ENCODE measurements around the gene ZNF740. TPM values are rescaled to one million over a fixed set of nuclear protein-coding genes. Genes with fewer than 3 reads are reported as not detected.

Gene ZNF740
- total RNA-seq, 1 experiment from 2014 or later = 41.2 TPM

DNA sequence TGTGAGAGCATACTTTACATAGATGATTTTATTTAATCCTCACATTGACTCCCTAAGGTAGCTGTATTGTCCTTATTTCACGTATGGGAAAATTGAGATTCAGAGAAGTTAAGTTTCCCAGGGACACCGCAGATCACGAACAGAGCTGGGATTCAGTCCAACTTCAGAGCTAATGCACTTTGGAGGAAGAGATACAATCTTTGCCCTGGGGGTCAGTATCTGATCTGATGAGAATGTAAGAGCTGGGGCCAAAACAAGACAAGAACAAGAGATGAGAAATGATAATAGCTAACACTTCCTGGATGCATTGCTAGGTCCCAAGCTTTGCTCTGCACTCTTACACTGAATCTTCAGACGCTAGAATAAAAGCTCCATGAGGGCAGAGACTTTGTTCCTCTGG is 6.2 kb downstream of the ZNF740 start:
- no peak overlapping the region for H3K4ac ChIP-seq (ENCODE audit: low read depth, low read length)
- H3K36me3 Mint-ChIP-seq (ENCODE audit: insufficient read depth in 1 of 3, low read depth in 3 of 3) = peaks cover 40 to 62% (median 54%) of the 10 kb centered on the region in 3 experiments; a peak in 6 of 7 replicates

More for the DNA sequence above, 6.2 kb downstream of the ZNF740 start:
- TF ChIP-seq, protein P1, sequence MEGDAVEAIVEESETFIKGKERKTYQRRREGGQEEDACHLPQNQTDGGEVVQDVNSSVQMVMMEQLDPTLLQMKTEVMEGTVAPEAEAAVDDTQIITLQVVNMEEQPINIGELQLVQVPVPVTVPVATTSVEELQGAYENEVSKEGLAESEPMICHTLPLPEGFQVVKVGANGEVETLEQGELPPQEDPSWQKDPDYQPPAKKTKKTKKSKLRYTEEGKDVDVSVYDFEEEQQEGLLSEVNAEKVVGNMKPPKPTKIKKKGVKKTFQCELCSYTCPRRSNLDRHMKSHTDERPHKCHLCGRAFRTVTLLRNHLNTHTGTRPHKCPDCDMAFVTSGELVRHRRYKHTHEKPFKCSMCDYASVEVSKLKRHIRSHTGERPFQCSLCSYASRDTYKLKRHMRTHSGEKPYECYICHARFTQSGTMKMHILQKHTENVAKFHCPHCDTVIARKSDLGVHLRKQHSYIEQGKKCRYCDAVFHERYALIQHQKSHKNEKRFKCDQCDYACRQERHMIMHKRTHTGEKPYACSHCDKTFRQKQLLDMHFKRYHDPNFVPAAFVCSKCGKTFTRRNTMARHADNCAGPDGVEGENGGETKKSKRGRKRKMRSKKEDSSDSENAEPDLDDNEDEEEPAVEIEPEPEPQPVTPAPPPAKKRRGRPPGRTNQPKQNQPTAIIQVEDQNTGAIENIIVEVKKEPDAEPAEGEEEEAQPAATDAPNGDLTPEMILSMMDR (conservative IDR thresholded peaks at IDR 0.05) = no peak
- Histone ChIP-seq H4K8ac (replicated peaks; ENCODE audit: insufficient read length, low read depth, low read length) (no peak overlapping the region), H2BK5ac (ENCODE audit: insufficient read length, low read length) (no peak overlapping the region), H3K27ac (ENCODE audit: insufficient read length, low read depth, low read length) (no peak overlapping the region), H3K4me2 (ENCODE audit: insufficient read depth, insufficient read length, low read length) (no peak overlapping the region), H2BK20ac (ENCODE audit: low read depth, low read length, poor library complexity, severe bottlenecking) (no peak overlapping the region), H3K9ac (ENCODE audit: extremely low read depth, insufficient read length, low read length) (no peak overlapping the region), H2BK120ac (ENCODE audit: low read depth, low read length, poor library complexity, severe bottlenecking) (no peak overlapping the region), H4K5ac (ENCODE audit: insufficient read length, low read depth, low read length) (no peak overlapping the region), H3T11ph (ENCODE audit: low read length) (no peak overlapping the region), H3K4me1 (ENCODE audit: insufficient read depth, low read length) (no peaks in the 10 kb centered on the region), H3K14ac (ENCODE audit: insufficient read depth, low read length) (no peak overlapping the region), H3K9me3 (ENCODE audit: control insufficient read depth, low read depth, low read length) (no peaks in the 10 kb centered on the region), H2BK15ac (ENCODE audit: low read depth, low read length) (no peak overlapping the region), H3K23ac (ENCODE audit: insufficient read length, low read depth, low read length) (no peak overlapping the region), H4K20me1 (ENCODE audit: control insufficient read depth, insufficient read depth, insufficient read length) (peaks cover 2% of the 10 kb centered on the region), H2AFZ (ENCODE audit: low read length) (no peak overlapping the region), H2AK5ac (ENCODE audit: insufficient read length, low read length) (no peak overlapping the region), H3K27me3 (ENCODE audit: insufficient read depth, low read length) (no peaks in the 10 kb centered on the region), H3K79me1 (ENCODE audit: insufficient read depth, low read depth, low read length, poor library complexity, severe bottlenecking) (no peaks in the 10 kb centered on the region), H3K18ac (ENCODE audit: insufficient read length, low read depth, low read length) (no peak overlapping the region), H3K79me2 (ENCODE audit: insufficient read depth, low read length) (no peaks in the 10 kb centered on the region), H3K56ac (ENCODE audit: insufficient read length, low read depth, low read length) (no peak overlapping the region), H2BK12ac (ENCODE audit: insufficient read length, low read depth, low read length) (no peak overlapping the region), H4K91ac (ENCODE audit: insufficient read length, low read depth, low read length) (no peak overlapping the region), H3K23me2 (ENCODE audit: insufficient read length, low read depth, low read length, poor library complexity, severe bottlenecking) (no peaks in the 10 kb centered on the region)
- Mint-ChIP-seq H3K27me3 (ENCODE audit: low read depth) (peaks cover 15% of the 10 kb centered on the region), H3K4me3 (no peak overlapping the region), H3K9me3 (no peaks in the 10 kb centered on the region), H3K27ac (no peak overlapping the region), H3K4me1 (peaks cover 14 to 19% of the 10 kb centered on the region in 2 experiments)
- no peak for DNase-seq
- no CpG with 5 or more reads among the region's 4 CpGs for WGBS (ENCODE audit: extremely low coverage, insufficient read length, low lambda C conversion rate)
